ENCODE data around the gene TPRX1. TPM values are rescaled to one million over a fixed set of nuclear protein-coding genes. Genes with fewer than 3 reads are reported as not detected.
"Not testable (repeated sequence)": the region's sequence is repeated elsewhere in the genome, so short reads cannot be mapped to it uniquely, and the experiment has no call there.

Gene TPRX1
- total RNA-seq, 1 donor from 2014 or later: not detected

- no peak for DNase-seq (ENCODE audit: low read depth in 2 of 2)
These were observed 35.7 kb downstream of the TPRX1 start for GRCh38 chr19:47768604-47769003.

- no peak for DNase-seq (ENCODE audit: low read depth in 2 of 2)
These were observed 37.0 kb downstream of the TPRX1 start for GRCh38 chr19:47767349-47767748.

GRCh38 chr19:47766670-47767069 is 37.7 kb downstream of the TPRX1 start:
- no peak for DNase-seq (ENCODE audit: low read depth in 2 of 2)

GRCh38 chr19:47766359-47766620 is 38.1 kb downstream of the TPRX1 start:
- no peak for DNase-seq (ENCODE audit: low read depth in 2 of 2)

- peak; percentile 62 to 84 for DNase-seq (ENCODE audit: low read depth in 2 of 2)
These were observed 38.6 kb downstream of the TPRX1 start for GRCh38 chr19:47765523-47766358.

- DNase-seq (ENCODE audit: low read depth in 2 of 2): not testable (repeated sequence)
These were observed 39.6 kb downstream of the TPRX1 start for GRCh38 chr19:47764705-47765104.

GRCh38 chr19:47762615-47763308 is 41.6 kb downstream of the TPRX1 start:
- DNase-seq (ENCODE audit: low read depth in 2 of 2): peak; percentile 76 to 83

GRCh38 chr19:47762151-47762550 is 42.2 kb downstream of the TPRX1 start:
- no peak for DNase-seq (ENCODE audit: low read depth in 2 of 2)

GRCh38 chr19:47761566-47761965 is 42.8 kb downstream of the TPRX1 start:
- DNase-seq (ENCODE audit: low read depth in 2 of 2): no peak

- no peak for DNase-seq (ENCODE audit: low read depth in 2 of 2)
These were observed 43.7 kb downstream of the TPRX1 start for GRCh38 chr19:47760632-47760999.

GRCh38 chr19:47758443-47758804 is 45.9 kb downstream of the TPRX1 start:
- no peak for DNase-seq (ENCODE audit: low read depth in 2 of 2)

- no peak for DNase-seq (ENCODE audit: low read depth in 2 of 2)
These were observed 46.5 kb downstream of the TPRX1 start for GRCh38 chr19:47757617-47758442.

GRCh38 chr19:47756953-47757608 is 47.3 kb downstream of the TPRX1 start:
- no peak for DNase-seq (ENCODE audit: low read depth in 2 of 2)

- DNase-seq (ENCODE audit: low read depth in 2 of 2): no peak
These were observed 47.8 kb downstream of the TPRX1 start for GRCh38 chr19:47756627-47756929.

GRCh38 chr19:47755762-47756626 is 48.4 kb downstream of the TPRX1 start:
- DNase-seq (ENCODE audit: low read depth in 2 of 2): no peak

- no peak for DNase-seq (ENCODE audit: low read depth in 2 of 2)
These were observed 49.1 kb downstream of the TPRX1 start for GRCh38 chr19:47755065-47755761.

- no peak for DNase-seq (ENCODE audit: low read depth in 2 of 2)
These were observed 49.9 kb downstream of the TPRX1 start for GRCh38 chr19:47754206-47755064.

- no peak for DNase-seq (ENCODE audit: low read depth in 2 of 2)
These were observed 51.7 kb downstream of the TPRX1 start for GRCh38 chr19:47752440-47753211.

Data from lung microvascular endothelial cell (primary cell).